ENCODE results near the gene CHCHD10.

GRCh38 chr22:23783265-23784150 is 15.7 kb upstream of the CHCHD10 start:
- TF ChIP-seq CTCF (conservative IDR thresholded peaks at IDR 0.05; ENCODE audit: low read depth, low read length) (no peak), EZH2 (IDR thresholded peaks at IDR 0.05; ENCODE audit: borderline replicate concordance, low read depth, low read length, poor library complexity, severe bottlenecking) (no peak)
